Measurements from ENCODE around the gene SLC19A2. TPM values are rescaled to one million over a fixed set of nuclear protein-coding genes. Genes with fewer than 3 reads are reported as not detected.
A peak's percentile ranks its signal among the peaks of the same experiment; 100 is the strongest.
"Not testable (repeated sequence)": the region's sequence is repeated elsewhere in the genome, so short reads cannot be mapped to it uniquely, and the experiment has no call there.

Gene SLC19A2
- total RNA-seq, 1 experiment from 2014 or later = 20.3 TPM

- DNase-seq (ENCODE audit: extremely low read depth, low read depth) = no peak
These were observed 24.3 kb upstream of the SLC19A2 start for GRCh38 chr1:169510060-169510459.

DNA sequence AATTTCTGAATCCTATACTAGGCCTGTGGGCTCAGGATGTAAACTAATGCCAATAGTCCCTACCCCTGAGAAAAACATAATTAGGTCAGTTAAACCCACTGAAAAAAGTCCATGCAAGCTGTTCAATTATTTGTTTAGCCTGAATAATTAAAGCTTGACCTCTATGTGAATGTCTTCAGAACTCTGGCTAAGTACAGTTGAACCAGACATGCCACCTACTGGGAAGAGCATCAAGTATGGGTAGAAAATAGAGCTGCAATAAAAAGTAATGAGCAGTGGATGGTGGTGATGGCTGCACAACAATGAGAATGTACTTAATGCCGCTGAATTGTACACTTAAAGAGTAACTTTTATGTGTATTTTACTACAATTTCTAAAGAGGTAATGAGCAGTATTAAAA, 23.6 kb upstream of the SLC19A2 start:
- DNase-seq (ENCODE audit: extremely low read depth, low read depth) = no peak

DNA sequence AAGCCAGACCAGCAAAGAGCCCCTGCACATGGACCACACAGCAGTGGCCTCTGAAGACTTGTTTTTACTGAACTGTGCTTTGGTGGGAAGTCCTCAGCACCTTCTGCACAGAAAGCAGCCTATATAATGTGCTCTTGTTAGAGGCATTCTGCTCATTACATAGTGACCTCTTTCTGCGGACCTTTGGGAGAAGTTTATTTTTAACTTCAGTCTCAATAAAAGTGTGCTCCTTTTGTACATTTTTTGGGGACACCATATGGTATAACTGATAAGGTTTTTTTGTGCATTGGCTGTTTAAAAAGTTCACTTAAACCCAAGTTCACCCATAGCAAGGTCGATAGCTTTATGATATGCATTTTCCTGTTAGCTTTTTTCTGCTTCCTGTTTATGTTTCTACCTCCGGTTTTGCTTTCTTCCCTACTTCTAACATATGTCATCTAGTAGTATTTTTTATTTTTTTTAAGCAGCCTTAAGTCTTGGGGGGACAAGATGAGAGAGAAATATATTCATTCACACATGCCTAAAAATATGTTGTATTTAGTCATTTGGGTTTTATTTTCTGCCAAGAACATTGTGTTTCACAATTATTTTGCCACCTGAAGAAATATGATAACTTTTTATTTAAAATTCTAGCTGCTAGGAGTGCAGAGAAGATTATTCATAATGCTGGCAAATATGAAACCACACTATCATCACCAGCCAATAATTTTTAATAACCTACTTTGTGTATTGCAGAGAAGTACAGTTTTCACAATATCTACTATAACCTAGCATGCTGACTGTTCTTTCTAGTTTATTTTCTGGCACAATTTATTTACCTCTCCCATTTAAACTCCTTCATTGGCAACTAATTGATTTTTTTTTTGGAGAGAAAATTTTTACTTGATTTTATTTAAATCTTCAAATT, 22.9 kb upstream of the SLC19A2 start:
- DNase-seq (ENCODE audit: extremely low read depth, low read depth) = no peak

DNA sequence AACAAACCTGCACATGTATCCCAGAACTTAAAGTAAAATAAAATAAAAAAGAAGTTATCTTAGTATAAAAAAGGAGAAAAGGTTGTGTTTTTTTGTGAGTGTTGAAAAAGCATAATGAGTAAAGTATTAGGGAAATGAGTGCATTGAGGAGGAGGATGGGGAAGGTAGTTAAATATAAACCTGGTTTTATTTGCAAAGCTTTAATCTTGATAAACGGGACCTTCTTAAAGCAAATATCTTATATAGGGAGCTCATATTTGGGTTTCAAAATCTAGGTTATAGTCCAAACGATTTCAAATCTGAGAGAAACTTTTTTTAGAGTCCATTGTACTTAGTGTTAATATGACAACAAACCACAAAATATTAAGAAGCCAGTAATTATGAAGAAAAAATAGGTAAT, 21.7 kb upstream of the SLC19A2 start:
- DNase-seq (ENCODE audit: extremely low read depth, low read depth) = no peak

DNA sequence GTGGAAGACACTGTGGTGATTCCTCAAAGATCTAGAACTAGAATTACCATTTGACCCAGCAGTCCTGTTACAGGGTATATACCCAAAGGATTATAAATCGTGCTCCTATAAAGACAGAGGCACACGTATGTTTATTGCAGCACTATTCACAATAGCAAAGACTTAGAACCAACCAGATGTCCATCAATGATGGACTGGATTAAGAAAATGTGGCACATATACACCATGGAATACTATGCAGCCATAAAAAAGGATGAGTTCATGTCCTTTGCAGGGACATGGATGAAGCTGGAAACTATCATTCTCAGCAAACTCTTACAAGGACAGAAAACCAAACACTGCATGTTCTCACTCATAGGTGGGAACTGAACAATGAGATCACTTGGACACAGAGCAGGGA, 17.9 kb upstream of the SLC19A2 start:
- not testable (repeated sequence) for DNase-seq (ENCODE audit: extremely low read depth, low read depth)

DNA sequence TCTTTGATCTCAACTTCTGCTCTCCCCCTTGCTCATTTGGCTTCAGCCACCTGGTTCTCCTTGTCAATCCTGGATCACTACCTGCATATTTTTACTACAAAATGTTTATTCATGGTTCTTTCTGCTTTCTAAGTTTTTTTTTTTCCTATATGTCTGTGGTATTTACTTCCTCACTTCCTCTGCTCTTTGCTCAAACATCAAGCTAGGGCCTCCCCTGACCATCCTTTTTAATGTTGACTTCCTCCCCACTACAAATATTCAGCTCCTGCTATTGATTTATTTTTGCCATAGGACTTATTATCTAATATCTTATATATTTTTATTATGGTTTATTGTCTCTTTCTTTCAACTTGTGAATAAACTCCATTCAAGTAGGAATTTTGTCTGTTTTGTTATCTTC, 14.1 kb upstream of the SLC19A2 start:
- no peak for DNase-seq (ENCODE audit: extremely low read depth, low read depth)

DNA sequence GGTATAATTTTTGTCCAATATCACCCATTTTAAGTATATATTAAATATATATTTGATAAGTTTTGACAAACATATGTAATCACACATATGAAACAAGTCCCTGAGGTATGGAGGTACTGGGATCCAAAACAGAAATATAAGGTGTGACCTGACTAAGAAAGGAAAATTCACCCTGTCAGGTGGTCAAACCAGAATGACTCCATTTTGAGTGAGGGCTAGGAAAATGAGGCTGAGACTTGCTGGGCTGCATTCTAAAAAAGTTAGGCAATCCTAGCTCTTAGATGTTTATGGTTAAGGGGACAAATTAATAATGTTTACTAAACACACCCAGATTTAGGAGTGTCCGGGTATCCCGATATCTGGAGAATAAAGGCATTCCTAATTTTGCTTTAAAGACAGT, 11.6 kb upstream of the SLC19A2 start:
- no peak for DNase-seq (ENCODE audit: extremely low read depth, low read depth)

DNA sequence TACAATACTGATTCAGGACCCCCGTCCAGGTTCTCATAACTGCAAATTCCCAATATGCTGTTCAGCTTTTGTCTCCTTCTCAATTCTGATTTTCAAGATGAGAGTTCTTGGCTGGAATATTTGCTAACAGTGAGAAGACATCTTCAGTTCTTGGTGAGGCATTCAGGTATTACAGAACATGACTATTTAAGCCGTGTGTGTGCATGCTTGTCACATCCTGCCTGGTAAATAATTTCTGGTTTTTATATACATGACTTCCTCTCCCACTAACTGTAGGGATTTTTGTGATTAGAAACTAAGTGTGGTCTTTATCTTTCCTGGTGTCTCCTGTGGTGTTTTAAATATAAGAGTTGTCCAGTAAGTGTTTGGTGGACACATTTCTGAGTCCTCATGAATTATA, 10.2 kb upstream of the SLC19A2 start:
- no peak for DNase-seq (ENCODE audit: extremely low read depth, low read depth)

- no peak for DNase-seq (ENCODE audit: extremely low read depth, low read depth)
These were observed 9.5 kb upstream of the SLC19A2 start for GRCh38 chr1:169495046-169495775.

GRCh38 chr1:169494343-169494742, 8.6 kb upstream of the SLC19A2 start:
- DNase-seq (ENCODE audit: extremely low read depth, low read depth) = no peak

DNA sequence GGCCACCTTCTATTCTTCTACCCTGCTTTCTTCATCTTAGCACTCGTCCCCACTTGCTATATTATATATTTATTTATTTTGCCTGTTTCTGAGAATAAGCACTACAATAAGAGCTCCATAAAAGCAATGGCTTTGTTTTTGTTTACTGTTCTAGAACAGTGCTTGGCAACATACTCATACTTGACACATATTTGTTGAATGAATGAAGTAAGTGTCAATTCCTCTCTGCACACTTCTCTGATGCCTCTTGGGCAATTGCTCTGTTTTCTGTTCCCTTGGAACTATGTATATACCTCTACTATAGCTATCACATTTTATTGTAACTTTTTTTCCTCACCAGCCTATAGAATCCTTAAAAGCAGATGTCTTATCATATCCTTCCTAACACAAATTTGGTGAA, 7.5 kb upstream of the SLC19A2 start:
- peak; percentile 57 for DNase-seq (ENCODE audit: extremely low read depth, low read depth)

GRCh38 chr1:169491845-169492281, 6.1 kb upstream of the SLC19A2 start:
- no peak for DNase-seq (ENCODE audit: extremely low read depth, low read depth)

GRCh38 chr1:169488157-169488556, 2.4 kb upstream of the SLC19A2 start:
- DNase-seq (ENCODE audit: extremely low read depth, low read depth) = no peak

- DNase-seq (ENCODE audit: extremely low read depth, low read depth) = no peak
These were observed 1.8 kb upstream of the SLC19A2 start for GRCh38 chr1:169487561-169487960.

DNA sequence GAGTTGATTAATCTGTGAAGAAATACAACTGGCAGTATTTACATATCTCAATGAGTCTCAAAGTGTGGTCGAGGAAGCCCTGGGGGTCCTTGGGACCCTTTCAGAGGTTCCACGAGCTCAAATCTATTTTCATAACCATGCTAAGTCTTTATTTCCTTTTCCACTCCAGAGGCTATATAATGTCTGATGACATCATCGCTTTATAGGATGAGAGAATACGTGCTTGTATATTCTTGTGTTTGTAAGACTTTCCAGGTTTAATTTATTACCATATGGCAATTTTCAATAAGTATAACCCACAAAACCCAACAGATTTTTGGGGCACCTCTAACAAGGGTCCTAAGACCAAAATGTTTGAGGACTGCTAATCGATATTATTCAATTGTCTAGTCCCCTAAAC, 1.4 kb upstream of the SLC19A2 start:
- DNase-seq (ENCODE audit: extremely low read depth, low read depth) = no peak

GRCh38 chr1:169486281-169487051, 722 bp upstream of the SLC19A2 start:
- DNase-seq (ENCODE audit: extremely low read depth, low read depth) = peak; percentile 14

- peak; percentile 41 for DNase-seq (ENCODE audit: extremely low read depth, low read depth)
These were observed 887 bp downstream of the SLC19A2 start for GRCh38 chr1:169484683-169485430.

GRCh38 chr1:169484101-169484500, 1.6 kb downstream of the SLC19A2 start:
- DNase-seq (ENCODE audit: extremely low read depth, low read depth) = peak; percentile 34

- no peak for DNase-seq (ENCODE audit: extremely low read depth, low read depth)
These were observed 2.2 kb downstream of the SLC19A2 start for GRCh38 chr1:169483500-169483966.

DNA sequence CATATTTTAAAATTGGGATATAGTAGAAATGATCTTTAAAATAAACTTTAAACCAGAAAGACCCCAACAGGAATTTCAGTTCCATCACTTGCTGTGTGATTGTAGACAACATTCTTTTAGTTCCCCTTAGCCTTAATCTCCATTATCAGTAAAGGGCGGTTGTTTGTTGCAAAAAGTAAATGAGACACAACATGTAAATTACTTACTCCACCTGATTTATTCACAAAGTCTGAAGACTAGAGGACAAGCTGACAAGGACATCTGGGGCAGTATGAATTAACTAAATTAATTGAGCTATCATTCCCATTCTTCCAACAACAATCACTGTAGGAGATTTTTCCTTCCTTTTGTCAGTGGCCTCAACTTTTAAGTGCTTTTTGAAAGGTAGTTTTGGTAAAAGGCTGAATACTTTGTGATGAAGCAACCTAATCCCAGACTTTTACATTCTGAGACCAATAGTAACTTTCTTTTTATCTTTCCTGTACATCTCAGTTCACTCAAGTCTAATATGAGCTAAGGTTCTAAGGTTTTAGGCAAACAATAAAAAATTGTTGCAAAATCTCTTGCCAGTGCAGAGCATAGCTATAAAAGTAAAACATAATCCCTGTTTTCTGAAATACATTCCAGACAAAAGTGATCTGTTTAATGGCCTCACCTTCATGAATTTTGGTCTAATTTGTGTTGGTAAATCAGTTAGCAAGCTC, 6.2 kb downstream of the SLC19A2 start:
- no peak for DNase-seq (ENCODE audit: extremely low read depth, low read depth)

All from NCI-H460 (cell line).